Suprapubic skin (tissue), 3 donors: ENCODE measurements around the gene PTPRN2.

Source experiments
- POLR2A ChIP-seq, 2 donors: fragments of 450-650 bp; IDR thresholded peaks; one replicate each; pipeline ENCODE4 v1.6.1; 2017; ENCODE audit warnings: antibody characterized with exemption in 2 of 2, mild to moderate bottlenecking in 2 of 2, moderate library complexity in 2 of 2
- TF ChIP-seq, protein P1 (sequence below), 2 donors: fragments of 200-600 bp in 1 of 2; fragments of 450-650 bp in 1 of 2; sonication (generic) in 1 of 2; IDR thresholded peaks; one replicate each; pipeline ENCODE4 v1.5.1; 2016 to 2019; ENCODE audit warnings: antibody characterized with exemption in 2 of 2, mild to moderate bottlenecking in 1 of 2, moderate library complexity in 1 of 2

- TF ChIP-seq, protein P1, sequence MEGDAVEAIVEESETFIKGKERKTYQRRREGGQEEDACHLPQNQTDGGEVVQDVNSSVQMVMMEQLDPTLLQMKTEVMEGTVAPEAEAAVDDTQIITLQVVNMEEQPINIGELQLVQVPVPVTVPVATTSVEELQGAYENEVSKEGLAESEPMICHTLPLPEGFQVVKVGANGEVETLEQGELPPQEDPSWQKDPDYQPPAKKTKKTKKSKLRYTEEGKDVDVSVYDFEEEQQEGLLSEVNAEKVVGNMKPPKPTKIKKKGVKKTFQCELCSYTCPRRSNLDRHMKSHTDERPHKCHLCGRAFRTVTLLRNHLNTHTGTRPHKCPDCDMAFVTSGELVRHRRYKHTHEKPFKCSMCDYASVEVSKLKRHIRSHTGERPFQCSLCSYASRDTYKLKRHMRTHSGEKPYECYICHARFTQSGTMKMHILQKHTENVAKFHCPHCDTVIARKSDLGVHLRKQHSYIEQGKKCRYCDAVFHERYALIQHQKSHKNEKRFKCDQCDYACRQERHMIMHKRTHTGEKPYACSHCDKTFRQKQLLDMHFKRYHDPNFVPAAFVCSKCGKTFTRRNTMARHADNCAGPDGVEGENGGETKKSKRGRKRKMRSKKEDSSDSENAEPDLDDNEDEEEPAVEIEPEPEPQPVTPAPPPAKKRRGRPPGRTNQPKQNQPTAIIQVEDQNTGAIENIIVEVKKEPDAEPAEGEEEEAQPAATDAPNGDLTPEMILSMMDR (IDR thresholded peaks at IDR 0.05), result no peak
- TF ChIP-seq POLR2A (IDR thresholded peaks at IDR 0.05), result no peak
Measured at GRCh38 chr7:158134824-158135223, 452.8 kb downstream of the PTPRN2 start.
